ENCODE data around the gene PIEZO2.

DNA sequence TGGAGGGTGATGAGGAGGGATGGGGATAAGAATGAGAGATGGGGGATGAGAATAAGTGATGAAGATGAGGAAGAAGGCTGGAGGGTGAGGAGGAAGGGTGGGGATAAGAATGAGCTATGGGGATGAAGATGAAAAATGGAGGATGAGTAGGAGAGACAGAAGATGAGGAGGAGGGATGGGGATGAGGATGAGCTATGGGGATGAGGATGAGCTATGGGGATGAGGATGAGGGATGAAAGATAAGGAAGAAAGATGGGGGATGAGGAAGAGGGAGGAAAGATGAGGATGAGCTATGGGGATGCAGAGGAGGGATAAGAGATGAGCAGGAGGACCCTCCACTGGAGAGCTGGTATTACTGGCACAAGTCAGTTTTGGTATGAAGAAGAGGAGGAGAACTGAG is 392.0 kb downstream of the PIEZO2 start:
- TF ChIP-seq, protein P1, sequence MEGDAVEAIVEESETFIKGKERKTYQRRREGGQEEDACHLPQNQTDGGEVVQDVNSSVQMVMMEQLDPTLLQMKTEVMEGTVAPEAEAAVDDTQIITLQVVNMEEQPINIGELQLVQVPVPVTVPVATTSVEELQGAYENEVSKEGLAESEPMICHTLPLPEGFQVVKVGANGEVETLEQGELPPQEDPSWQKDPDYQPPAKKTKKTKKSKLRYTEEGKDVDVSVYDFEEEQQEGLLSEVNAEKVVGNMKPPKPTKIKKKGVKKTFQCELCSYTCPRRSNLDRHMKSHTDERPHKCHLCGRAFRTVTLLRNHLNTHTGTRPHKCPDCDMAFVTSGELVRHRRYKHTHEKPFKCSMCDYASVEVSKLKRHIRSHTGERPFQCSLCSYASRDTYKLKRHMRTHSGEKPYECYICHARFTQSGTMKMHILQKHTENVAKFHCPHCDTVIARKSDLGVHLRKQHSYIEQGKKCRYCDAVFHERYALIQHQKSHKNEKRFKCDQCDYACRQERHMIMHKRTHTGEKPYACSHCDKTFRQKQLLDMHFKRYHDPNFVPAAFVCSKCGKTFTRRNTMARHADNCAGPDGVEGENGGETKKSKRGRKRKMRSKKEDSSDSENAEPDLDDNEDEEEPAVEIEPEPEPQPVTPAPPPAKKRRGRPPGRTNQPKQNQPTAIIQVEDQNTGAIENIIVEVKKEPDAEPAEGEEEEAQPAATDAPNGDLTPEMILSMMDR (IDR thresholded peaks at IDR 0.05), result no peak
- TF ChIP-seq POLR2A (IDR thresholded peaks at IDR 0.05), result no peak
- no peak for TF ChIP-seq POLR2AphosphoS5 (IDR thresholded peaks at IDR 0.05)

Data from upper lobe of left lung (tissue), 4 donors.